HCEC 1CT (cell line): ENCODE data around the gene TMEM156.
A peak's percentile ranks its signal among the peaks of the same experiment; 100 is the strongest.

ENCODE experiments used
- DNase-seq: peaks from one replicate; pipeline ENCODE4 v3.0.0-alpha.2; 2017

The TMEM156 gene

DNA sequence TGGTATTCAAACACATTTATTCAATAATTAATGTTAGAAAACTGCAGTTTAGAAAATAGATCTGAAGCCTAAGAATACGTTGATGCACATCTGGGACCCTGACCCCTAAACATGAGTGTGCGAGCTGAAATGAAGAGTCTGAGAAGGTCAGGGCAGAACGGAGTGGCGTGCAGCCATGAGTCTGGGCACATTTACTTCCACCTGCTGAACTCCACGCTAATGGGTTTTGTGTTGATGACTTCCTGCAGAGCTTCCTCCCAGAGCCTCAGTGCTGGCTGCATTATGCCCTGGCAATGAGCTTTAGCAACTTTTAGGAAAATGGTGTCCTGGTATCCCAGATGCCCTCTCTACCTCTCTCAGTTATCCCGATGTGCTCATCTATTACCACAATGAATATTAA is 111.5 kb downstream of the TMEM156 start:
- DNase-seq, result no peak

DNA sequence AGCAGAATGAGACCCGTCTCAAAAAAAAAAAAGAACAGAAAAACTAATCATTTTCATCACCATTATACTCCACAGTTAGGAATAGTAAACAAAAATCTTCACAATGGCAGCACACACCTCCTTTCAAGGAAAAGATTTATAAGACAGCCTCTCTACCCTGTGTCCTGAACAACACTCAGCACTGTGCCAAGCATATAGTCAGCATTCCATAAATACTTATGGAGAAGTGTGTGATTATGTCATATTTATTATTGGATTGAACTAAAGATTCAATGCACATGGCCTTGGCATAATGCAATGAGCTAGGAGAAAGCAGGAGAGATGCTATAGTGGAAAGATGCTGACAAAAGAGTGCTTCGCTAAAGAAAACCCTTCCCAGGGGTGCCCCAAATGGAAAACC is 112.0 kb downstream of the TMEM156 start:
- DNase-seq, result no peak

DNA sequence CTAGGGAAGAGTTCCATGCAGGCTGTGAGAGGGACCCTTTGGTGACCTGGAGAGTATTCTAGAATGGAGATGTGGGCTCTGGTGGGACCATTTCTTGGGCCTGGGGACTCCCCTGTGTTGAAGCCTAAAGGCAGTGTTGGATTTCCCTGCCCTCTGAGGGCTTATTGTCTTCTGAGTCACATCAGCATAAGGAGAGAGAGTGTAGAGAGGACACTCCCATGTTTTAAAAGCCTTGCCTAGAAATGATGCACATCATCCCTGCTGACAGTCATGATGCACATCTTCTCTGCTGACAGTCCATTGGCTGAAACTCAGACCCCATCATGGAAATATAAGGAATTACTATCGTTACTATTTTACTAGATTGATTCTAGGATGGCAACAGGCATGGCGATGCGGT is 112.7 kb downstream of the TMEM156 start:
- no peak for DNase-seq

DNA sequence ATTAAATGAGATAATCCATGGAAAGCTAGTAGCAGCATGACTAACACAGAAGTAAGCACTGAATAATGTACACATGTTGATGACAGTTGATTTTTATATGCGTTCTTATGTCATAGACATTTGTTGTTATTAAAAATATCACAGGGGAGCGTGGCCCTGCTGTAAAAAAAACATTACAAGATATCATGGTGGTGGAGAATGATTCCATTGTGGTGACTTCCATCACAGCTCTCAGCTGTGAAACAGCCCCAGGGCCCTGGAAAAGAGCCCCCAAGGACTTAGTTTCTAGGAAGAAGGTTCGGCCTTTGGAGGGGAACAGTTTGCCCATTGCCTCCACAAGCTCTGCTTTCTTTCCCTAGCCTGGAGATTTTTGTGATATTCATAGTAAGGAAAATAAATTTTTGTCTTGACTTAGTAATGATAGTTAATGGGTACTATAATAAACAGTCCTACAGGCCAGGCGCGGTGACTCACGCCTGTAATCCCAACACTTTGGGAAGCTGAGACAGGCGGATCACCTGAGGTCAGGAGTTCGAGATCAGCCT is 114.7 kb downstream of the TMEM156 start:
- peak; percentile 55 for DNase-seq
